GM18909 (cell line): ENCODE measurements around the gene AGR2.

Experiments used
- ATAC-seq: cut with Tn5 transposase; IDR thresholded peaks from one replicate; pipeline ENCODE4 v1.9.1; 2021; ENCODE audit warnings: mild to moderate bottlenecking; ENCODE audit not compliant: unreplicated experiment, poor library complexity

Gene AGR2

DNA sequence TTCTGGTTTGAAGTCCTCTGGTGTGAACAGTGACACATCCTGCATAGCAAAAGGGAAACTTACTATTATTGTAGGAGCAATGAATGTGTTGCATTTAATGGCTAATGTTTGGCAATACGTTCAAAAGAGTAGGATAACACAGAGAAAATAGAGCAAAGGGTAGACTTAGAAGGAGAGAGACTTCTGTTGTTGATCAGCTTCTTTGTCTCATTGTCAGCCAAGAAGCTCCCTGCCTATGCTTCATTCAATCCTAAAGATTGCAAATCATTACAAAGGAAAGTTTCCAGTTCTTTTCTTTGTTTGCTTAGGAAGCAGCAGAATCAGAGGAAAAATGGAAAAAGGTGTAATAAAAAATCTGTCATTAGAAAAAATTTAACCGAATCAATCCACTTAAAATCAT, 59.2 kb downstream of the AGR2 start:
- ATAC-seq, result no peak

DNA sequence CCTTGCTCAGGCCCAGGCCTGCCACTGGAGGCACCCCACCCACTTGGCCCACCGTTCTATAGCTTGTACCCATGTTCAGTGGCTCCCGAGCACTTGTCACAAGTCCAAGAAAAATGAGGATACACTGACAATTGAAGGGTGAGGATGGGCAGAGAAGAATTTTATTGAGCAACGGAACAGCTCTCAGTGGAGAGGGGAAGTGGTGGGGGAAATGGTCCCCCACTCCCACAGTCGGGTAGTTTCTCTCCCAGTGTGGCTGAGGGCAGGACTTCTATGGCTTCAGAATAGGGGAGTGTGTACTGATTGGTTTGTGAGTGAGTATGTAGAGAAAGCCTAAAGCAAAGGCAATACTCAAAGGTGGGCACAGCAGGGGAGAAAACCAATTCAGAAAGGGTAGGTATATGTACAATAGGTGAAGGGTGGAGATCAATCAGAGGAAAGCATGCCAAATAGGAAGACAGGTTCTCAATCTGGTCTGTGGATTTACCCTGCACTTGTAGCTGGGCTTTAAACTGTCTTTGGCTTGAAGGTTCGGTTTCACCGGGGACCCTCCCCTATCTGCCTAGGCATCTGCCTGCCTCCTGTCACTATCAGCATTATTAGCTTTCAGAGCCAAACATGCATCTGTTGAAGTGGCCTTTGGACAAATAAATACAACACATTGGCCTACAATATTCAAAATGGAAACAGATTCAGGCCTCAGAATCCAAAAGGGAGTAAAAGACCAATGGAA, 60.1 kb downstream of the AGR2 start:
- no peak for ATAC-seq

DNA sequence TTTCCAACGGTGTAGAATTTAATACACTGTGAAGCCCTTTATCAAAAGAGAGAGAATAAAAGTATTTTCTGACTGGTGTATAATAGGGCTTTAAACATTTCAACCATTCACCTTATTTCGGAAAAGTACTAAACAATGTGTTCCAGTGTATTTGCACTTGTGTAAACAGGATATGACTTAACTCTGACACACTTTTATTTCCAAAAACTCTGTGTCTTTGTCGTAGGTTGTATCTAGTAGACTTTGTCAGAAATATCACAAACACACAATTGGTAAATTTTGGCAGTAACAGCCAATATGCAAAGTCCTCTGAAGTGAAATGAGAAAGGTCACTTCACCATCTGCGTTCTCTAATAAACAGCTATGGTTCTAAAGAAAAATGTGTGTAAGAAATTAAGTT, 61.6 kb downstream of the AGR2 start:
- no peak for ATAC-seq

DNA sequence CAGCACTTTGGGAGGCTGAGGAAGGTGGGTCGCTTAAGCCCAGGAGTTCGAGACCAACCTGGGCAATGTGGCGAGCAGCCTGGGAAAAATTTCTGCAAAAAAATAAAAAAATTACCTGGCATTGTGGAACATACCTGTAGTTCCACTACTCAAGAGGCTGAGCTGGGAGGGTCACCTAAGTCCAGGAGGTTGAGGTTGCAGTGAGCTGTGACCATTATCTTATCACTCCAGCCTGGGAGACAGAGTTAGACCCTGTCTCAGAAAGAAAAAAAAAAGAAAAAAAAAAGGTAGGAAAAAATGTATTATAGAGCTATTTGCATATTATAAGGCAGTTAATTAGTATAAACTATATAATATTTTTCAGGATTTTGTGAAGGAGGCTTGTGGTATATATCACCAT, 62.3 kb downstream of the AGR2 start:
- ATAC-seq, result no peak
